Vagina (tissue), 2 donors: ENCODE results near the gene TNS1. TPM values are rescaled to one million over a fixed set of nuclear protein-coding genes. Genes with fewer than 3 reads are reported as not detected.

ENCODE experiments used
- DNase-seq, 2 donors: peaks; one replicate each; pipeline ENCODE4 v3.0.0-alpha.2; 2017; ENCODE audit errors: extremely low spot score in 2 of 2
- H3K27ac ChIP-seq: fragments of 200-600 bp; sonication (generic); one replicate; pipeline ENCODE4 v1.5.1; 2019
- H3K27me3 ChIP-seq: fragments of 200-600 bp; sonication (generic); one replicate; pipeline ENCODE4 v1.5.1; 2019
- H3K36me3 ChIP-seq, 2 donors: fragments of 200-600 bp; sonication (generic); one replicate each; pipeline ENCODE4 v1.5.1; 2017 to 2019
- H3K4me1 ChIP-seq: fragments of 200-600 bp; sonication (generic); one replicate; pipeline ENCODE4 v1.5.1; 2019
- H3K4me3 ChIP-seq, 2 donors: fragments of 200-600 bp; sonication (generic); 1 replicate in 1 of 2; 2 replicates in 1 of 2; pipeline ENCODE4 v1.5.1; 2016 to 2019
- H3K9me3 ChIP-seq: fragments of 200-600 bp; sonication (generic); one replicate; pipeline ENCODE4 v1.5.1; 2019
- POLR2A ChIP-seq, 2 donors: fragments of 450-650 bp; IDR thresholded peaks; one replicate each; pipeline ENCODE4 v1.6.1; 2017; ENCODE audit warnings: antibody characterized with exemption in 2 of 2, mild to moderate bottlenecking in 2 of 2, moderate library complexity in 2 of 2
- POLR2AphosphoS5 ChIP-seq, 2 donors: sonication (generic); formaldehyde crosslinking; IDR thresholded peaks; one replicate each; pipeline ENCODE4 v1.9.0; 2017; ENCODE audit warnings: antibody characterized with exemption in 2 of 2, mild to moderate bottlenecking in 2 of 2, low read depth in 1 of 2; ENCODE audit not compliant: insufficient read depth in 1 of 2
- intact Hi-C: fragments of 100-400 bp; cut with DNase I; formaldehyde crosslinking; loops from one replicate; pipeline ENCODE4 v1.15.1; 2023
- total RNA-seq: library from RNA; depleted of rRNA; stranded (reverse); fragments of >200 nt; gene quantifications from one replicate; pipeline ENCODE4 v1.2.3, GENCODE V29; 2016
- TF ChIP-seq, protein P1 (sequence below), 3 experiments: fragments of 450-650 bp in 2 of 3; fragments of 200-600 bp in 1 of 3; sonication (generic) in 1 of 3; IDR thresholded peaks; one replicate each; pipeline ENCODE4 v1.5.1; 2017 to 2019; ENCODE audit warnings: antibody characterized with exemption in 3 of 3, mild to moderate bottlenecking in 2 of 3, moderate library complexity in 2 of 3

The TNS1 gene
- total RNA-seq, 1 donor from 2014 or later = 216 TPM

DNA sequence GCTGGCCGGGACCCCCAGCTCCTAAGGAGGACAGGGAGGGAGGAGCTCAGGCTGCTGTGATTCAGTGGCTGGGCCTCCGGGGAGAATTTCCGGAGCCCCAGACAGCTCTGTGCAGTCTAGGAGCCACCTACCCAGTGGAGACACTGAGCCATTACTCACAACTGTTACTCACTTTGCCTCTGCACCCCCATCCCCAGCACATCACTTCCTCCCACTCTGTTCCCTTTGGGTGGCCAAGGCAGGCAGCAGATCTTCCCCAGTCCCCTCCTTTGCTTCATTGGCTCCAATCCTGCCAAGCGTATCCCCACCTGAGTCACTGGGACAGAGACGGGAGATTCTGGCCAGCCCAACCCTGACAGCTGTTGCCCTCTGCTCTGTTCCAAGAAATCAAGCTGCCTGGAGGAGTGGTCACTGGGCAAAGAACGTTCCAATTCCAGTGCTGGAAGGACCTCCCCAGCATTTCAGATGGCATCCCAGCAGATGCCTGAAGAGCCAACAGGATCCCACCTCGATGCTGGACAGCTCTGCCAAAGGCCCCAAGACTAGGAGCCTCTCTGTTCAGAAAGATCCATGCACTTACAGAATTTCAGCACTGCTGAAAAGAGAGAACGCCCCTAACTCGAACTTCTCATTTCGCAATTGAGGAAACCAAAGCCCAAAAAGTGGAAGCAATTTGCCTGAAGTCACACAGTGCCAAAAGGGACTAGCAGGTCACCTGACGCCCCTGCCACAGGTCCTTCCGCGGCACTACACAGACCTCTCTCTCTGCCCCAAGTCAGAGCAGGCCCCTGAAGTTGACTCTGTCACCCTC lies 68.3 kb downstream of the TNS1 start:
- peak overlapping the region; percentile 22 to 37 for H3K4me3 ChIP-seq
- H3K27me3 ChIP-seq = no peaks in the 10 kb centered on the region
- TF ChIP-seq, protein P1, sequence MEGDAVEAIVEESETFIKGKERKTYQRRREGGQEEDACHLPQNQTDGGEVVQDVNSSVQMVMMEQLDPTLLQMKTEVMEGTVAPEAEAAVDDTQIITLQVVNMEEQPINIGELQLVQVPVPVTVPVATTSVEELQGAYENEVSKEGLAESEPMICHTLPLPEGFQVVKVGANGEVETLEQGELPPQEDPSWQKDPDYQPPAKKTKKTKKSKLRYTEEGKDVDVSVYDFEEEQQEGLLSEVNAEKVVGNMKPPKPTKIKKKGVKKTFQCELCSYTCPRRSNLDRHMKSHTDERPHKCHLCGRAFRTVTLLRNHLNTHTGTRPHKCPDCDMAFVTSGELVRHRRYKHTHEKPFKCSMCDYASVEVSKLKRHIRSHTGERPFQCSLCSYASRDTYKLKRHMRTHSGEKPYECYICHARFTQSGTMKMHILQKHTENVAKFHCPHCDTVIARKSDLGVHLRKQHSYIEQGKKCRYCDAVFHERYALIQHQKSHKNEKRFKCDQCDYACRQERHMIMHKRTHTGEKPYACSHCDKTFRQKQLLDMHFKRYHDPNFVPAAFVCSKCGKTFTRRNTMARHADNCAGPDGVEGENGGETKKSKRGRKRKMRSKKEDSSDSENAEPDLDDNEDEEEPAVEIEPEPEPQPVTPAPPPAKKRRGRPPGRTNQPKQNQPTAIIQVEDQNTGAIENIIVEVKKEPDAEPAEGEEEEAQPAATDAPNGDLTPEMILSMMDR (IDR thresholded peaks at IDR 0.05) = peak in 1 of 3 experiments; percentile 14
- no peak for TF ChIP-seq POLR2A (IDR thresholded peaks at IDR 0.05)
- TF ChIP-seq POLR2AphosphoS5 (IDR thresholded peaks at IDR 0.05; ENCODE audit: insufficient read depth in 1 of 2, low read depth in 1 of 2) = peak in 1 of 2 donors; percentile 66
- DNase-seq = no peak
- intact Hi-C loops = no loop called here
- H3K9me3 ChIP-seq = no peaks in the 10 kb centered on the region
- H3K36me3 ChIP-seq = no peaks in the 10 kb centered on the region
- peak overlapping the region; percentile 87 for H3K27ac ChIP-seq
- H3K4me1 ChIP-seq = peaks cover 100% of the 10 kb centered on the region

DNA sequence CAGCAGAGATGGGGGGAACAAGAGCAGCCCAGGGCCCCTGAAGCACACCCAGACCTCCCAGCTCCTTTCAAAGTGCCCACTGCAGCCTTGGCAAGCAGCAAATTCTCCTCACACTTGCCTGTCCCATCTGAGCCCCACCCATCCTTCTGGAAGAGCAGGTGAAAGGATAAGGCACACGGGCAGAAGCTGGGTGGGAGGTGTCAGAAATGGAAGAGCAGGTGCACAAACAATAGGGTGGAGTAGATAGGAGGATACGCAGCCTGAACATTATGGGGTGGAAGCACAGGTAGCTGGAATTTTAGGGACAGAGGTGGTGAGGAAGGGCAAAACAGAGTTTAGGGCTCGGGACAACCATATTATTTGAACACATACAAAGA lies 69.2 kb downstream of the TNS1 start:
- H3K4me1 ChIP-seq = peaks cover 100% of the 10 kb centered on the region
- H3K36me3 ChIP-seq = no peaks in the 10 kb centered on the region
- H3K27me3 ChIP-seq = no peaks in the 10 kb centered on the region
- DNase-seq = no peak
- no peaks in the 10 kb centered on the region for H3K9me3 ChIP-seq
- peak overlapping the region; percentile 87 for H3K27ac ChIP-seq
- TF ChIP-seq, protein P1 (IDR thresholded peaks at IDR 0.05) = no peak
- TF ChIP-seq POLR2A (IDR thresholded peaks at IDR 0.05) = no peak
- intact Hi-C loops = no loop called here
- H3K4me3 ChIP-seq = peak overlapping the region in 1 of 2 donors; percentile 37

GRCh38 chr2:217932803-217933616 lies 69.8 kb downstream of the TNS1 start:
- H3K27me3 ChIP-seq = no peaks in the 10 kb centered on the region
- H3K27ac ChIP-seq = peak overlapping the region; percentile 87
- intact Hi-C loops = no loop called here
- DNase-seq = no peak
- H3K4me3 ChIP-seq = peak overlapping the region in 1 of 2 donors; percentile 37
- peaks cover 100% of the 10 kb centered on the region for H3K4me1 ChIP-seq
- no peaks in the 10 kb centered on the region for H3K9me3 ChIP-seq
- peak in 1 of 2 donors; percentile 32 for TF ChIP-seq POLR2AphosphoS5 (IDR thresholded peaks at IDR 0.05; ENCODE audit: insufficient read depth in 1 of 2, low read depth in 1 of 2)
- TF ChIP-seq, protein P1 (IDR thresholded peaks at IDR 0.05) = no peak
- no peaks in the 10 kb centered on the region for H3K36me3 ChIP-seq

- intact Hi-C loops = no loop called here
- H3K9me3 ChIP-seq = no peaks in the 10 kb centered on the region
- H3K27ac ChIP-seq = peak overlapping the region; percentile 87
- DNase-seq = no peak
- H3K27me3 ChIP-seq = no peaks in the 10 kb centered on the region
- H3K4me3 ChIP-seq = no peak overlapping the region
- H3K36me3 ChIP-seq = no peaks in the 10 kb centered on the region
- peaks cover 100% of the 10 kb centered on the region for H3K4me1 ChIP-seq
- TF ChIP-seq, protein P1 (IDR thresholded peaks at IDR 0.05) = no peak
- TF ChIP-seq POLR2AphosphoS5 (IDR thresholded peaks at IDR 0.05; ENCODE audit: insufficient read depth in 1 of 2, low read depth in 1 of 2) = no peak
These were observed 70.8 kb downstream of the TNS1 start for GRCh38 chr2:217931846-217932560.
